Brain microvascular endothelial cell (primary cell): ENCODE results near the gene A3GALT2.

Experiments used
- DNase-seq: peaks from one replicate; pipeline ENCODE4 v3.0.0-alpha.2; 2020
- H3K27ac ChIP-seq: fragments of 250-450 bp; sonication (Bioruptor Pico); 2 replicates; pipeline ENCODE4 v1.5.1; 2020; ENCODE audit warnings: mild to moderate bottlenecking, moderate library complexity
- H3K27me3 ChIP-seq: fragments of 250-450 bp; sonication (Bioruptor Pico); replicated peaks from 2 replicates; pipeline ENCODE4 v1.5.1; 2020; ENCODE audit warnings: mild to moderate bottlenecking
- H3K36me3 ChIP-seq: fragments of 250-450 bp; sonication (Bioruptor Pico); replicated peaks from 2 replicates; pipeline ENCODE4 v1.5.1; 2020; ENCODE audit warnings: mild to moderate bottlenecking
- H3K4me3 ChIP-seq: 2 replicates; pipeline ENCODE4 v1.5.1; 2011; ENCODE audit warnings: low read depth, mild to moderate bottlenecking, control low read depth, low read length, moderate library complexity
- CTCF ChIP-seq: IDR thresholded peaks from 2 replicates; pipeline ENCODE4 v1.5.1; 2011; ENCODE audit warnings: low read depth, mild to moderate bottlenecking, moderate library complexity, low read length, control low read depth, inconsistent platforms; ENCODE audit errors: missing control alignments
- in situ Hi-C: cut with HindIII; loops from 2 replicates; pipeline ENCODE4 v1.10.0; 2017; ENCODE audit warnings: low sequenced_read_pairs, low pct_ligation_motif_present

A3GALT2 gene

GRCh38 chr1:33342041-33342723, 21.3 kb upstream of the A3GALT2 start:
- Histone ChIP-seq H3K27ac (peak overlapping the region; percentile 93), H3K36me3 (peaks cover 49% of the 10 kb centered on the region), H3K4me3 (peak overlapping the region; percentile 1), H3K27me3 (no peaks in the 10 kb centered on the region)
- TF ChIP-seq CTCF: peak; percentile 8
- peak; percentile 95 for DNase-seq
- in situ Hi-C loops: no loop called here

GRCh38 chr1:33341190-33341589, 20.3 kb upstream of the A3GALT2 start:
- Histone ChIP-seq H3K27me3 (no peaks in the 10 kb centered on the region), H3K4me3 (no peak overlapping the region), H3K36me3 (peaks cover 42% of the 10 kb centered on the region), H3K27ac (peak overlapping the region; percentile 93)
- no peak for DNase-seq
- in situ Hi-C loops: no loop called here
- TF ChIP-seq CTCF: no peak

- no peak overlapping the region for H3K4me3 ChIP-seq
- in situ Hi-C loops: no loop called here
- no peak for DNase-seq
- peak overlapping the region; percentile 85 for H3K27ac ChIP-seq
- peak; percentile 53 for TF ChIP-seq CTCF
- H3K36me3 ChIP-seq: peaks cover 45% of the 10 kb centered on the region
- H3K27me3 ChIP-seq: no peaks in the 10 kb centered on the region
Observed at GRCh38 chr1:33339413-33339812, 18.5 kb upstream of the A3GALT2 start.

GRCh38 chr1:33338440-33339211, 17.7 kb upstream of the A3GALT2 start:
- peak; percentile 78 for DNase-seq
- H3K4me3 ChIP-seq: no peak overlapping the region
- H3K27me3 ChIP-seq: no peaks in the 10 kb centered on the region
- peaks cover 47% of the 10 kb centered on the region for H3K36me3 ChIP-seq
- in situ Hi-C loops: no loop called here
- peak overlapping the region; percentile 85 for H3K27ac ChIP-seq
- no peak for TF ChIP-seq CTCF

- Histone ChIP-seq H3K27ac (peak overlapping the region; percentile 85), H3K4me3 (no peak overlapping the region), H3K27me3 (no peaks in the 10 kb centered on the region), H3K36me3 (peaks cover 49% of the 10 kb centered on the region)
- no peak for DNase-seq
- TF ChIP-seq CTCF: no peak
- in situ Hi-C loops: no loop called here
Observed at GRCh38 chr1:33338048-33338439, 17.1 kb upstream of the A3GALT2 start.

GRCh38 chr1:33337441-33337840, 16.5 kb upstream of the A3GALT2 start:
- in situ Hi-C loops: no loop called here
- no peak overlapping the region for H3K4me3 ChIP-seq
- H3K27me3 ChIP-seq: no peaks in the 10 kb centered on the region
- no peak for TF ChIP-seq CTCF
- peak overlapping the region; percentile 85 for H3K27ac ChIP-seq
- H3K36me3 ChIP-seq: peaks cover 49% of the 10 kb centered on the region
- DNase-seq: no peak
